B cell (primary cell): ENCODE data around the gene LRRC37A3.
"Not testable (repeated sequence)": the region's sequence is repeated elsewhere in the genome, so short reads cannot be mapped to it uniquely, and the experiment has no call there.

Source experiments
- CTCF ChIP-seq: fragments of 200-600 bp; IDR thresholded peaks from one replicate; pipeline ENCODE4 v1.8.0; 2022; ENCODE audit warnings: antibody characterized with exemption, mild to moderate bottlenecking
- EZH2 ChIP-seq: IDR thresholded peaks from 2 replicates; pipeline ENCODE4 v1.6.1; 2012; ENCODE audit warnings: borderline replicate concordance, low read depth, mild to moderate bottlenecking, moderate library complexity, low read length; ENCODE audit not compliant: insufficient read depth, poor library complexity, severe bottlenecking

GRCh38 chr17:64840960-64841359 lies 78.3 kb downstream of the LRRC37A3 start:
- not testable (repeated sequence) for TF ChIP-seq CTCF, EZH2
